Endothelial cell (in vitro differentiated cells): Measurements from ENCODE around the gene ADGRG3. TPM values are rescaled to one million over a fixed set of nuclear protein-coding genes. Genes with fewer than 3 reads are reported as not detected.
"Not testable (repeated sequence)": the region's sequence is repeated elsewhere in the genome, so short reads cannot be mapped to it uniquely, and the experiment has no call there.

Experiments
- DNase-seq: peaks from one replicate; pipeline ENCODE4 v3.0.0; 2021; ENCODE audit warnings: low spot score
- H3K27ac Mint-ChIP-seq: one replicate; pipeline ENCODE4 v1.8.0; 2021; ENCODE audit warnings: mixed read lengths, inconsistent platforms; ENCODE audit not compliant: unreplicated experiment
- H3K27me3 Mint-ChIP-seq: one replicate; pipeline ENCODE4 v1.8.0; 2021; ENCODE audit warnings: mild to moderate bottlenecking, moderate library complexity, mixed read lengths, inconsistent platforms; ENCODE audit not compliant: unreplicated experiment
- H3K36me3 Mint-ChIP-seq: one replicate; pipeline ENCODE4 v1.8.0; 2021; ENCODE audit warnings: mild to moderate bottlenecking, low read depth, mixed read lengths, inconsistent platforms; ENCODE audit not compliant: unreplicated experiment
- H3K4me1 Mint-ChIP-seq: one replicate; pipeline ENCODE4 v1.8.0; 2021; ENCODE audit warnings: mild to moderate bottlenecking, mixed read lengths, inconsistent platforms; ENCODE audit not compliant: unreplicated experiment
- H3K4me3 Mint-ChIP-seq: one replicate; pipeline ENCODE4 v1.8.0; 2021; ENCODE audit warnings: mild to moderate bottlenecking, mixed read lengths, inconsistent platforms; ENCODE audit not compliant: unreplicated experiment
- H3K9me3 Mint-ChIP-seq: one replicate; pipeline ENCODE4 v1.8.0; 2021; ENCODE audit warnings: mixed read lengths, inconsistent platforms; ENCODE audit not compliant: unreplicated experiment
- total RNA-seq: library from RNA; stranded (reverse); fragmentation: NEBNext Ultra II Directional; extraction: Animal tissue kit (Norgen Biotek cat#: 25700); gene quantifications from one replicate; pipeline ENCODE4 v1.2.1, GENCODE V29; 2021; ENCODE audit not compliant: unreplicated experiment
- TF ChIP-seq, protein P1 (sequence below): fragments of 200-600 bp; sonication (generic); IDR thresholded peaks from one replicate; pipeline ENCODE4 v1.5.0; 2021; ENCODE audit warnings: antibody characterized with exemption; ENCODE audit not compliant: unreplicated experiment

Gene ADGRG3
- total RNA-seq, 1 donor from 2014 or later: 0.31 TPM

DNA sequence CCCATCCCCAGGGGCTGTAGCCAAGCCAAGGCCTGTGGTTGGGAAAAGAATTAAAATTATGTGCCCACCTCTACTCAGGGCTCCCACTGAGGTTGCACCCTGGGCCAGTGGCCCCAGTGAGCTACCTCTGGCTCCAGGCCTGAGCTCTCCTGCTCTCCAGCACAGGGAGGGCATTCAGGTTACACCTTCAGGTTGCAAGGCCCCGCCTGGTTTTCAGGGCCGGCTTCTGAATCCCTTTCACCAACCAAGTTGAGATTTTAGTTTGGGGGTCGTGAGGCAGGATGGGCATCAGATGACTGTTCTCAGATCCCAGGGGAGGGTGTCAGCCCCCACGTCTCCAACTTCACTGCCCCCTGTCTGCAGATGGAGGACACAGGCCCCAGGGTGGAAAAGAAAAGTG lies 59.5 kb downstream of the ADGRG3 start:
- Mint-ChIP-seq H3K27me3 (peaks cover 1% of the 10 kb centered on the region), H3K27ac (no peak overlapping the region), H3K4me3 (no peak overlapping the region), H3K36me3 (no peaks in the 10 kb centered on the region), H3K4me1 (peaks cover 6% of the 10 kb centered on the region), H3K9me3 (no peaks in the 10 kb centered on the region)
- no peak for DNase-seq
- TF ChIP-seq, protein P1, sequence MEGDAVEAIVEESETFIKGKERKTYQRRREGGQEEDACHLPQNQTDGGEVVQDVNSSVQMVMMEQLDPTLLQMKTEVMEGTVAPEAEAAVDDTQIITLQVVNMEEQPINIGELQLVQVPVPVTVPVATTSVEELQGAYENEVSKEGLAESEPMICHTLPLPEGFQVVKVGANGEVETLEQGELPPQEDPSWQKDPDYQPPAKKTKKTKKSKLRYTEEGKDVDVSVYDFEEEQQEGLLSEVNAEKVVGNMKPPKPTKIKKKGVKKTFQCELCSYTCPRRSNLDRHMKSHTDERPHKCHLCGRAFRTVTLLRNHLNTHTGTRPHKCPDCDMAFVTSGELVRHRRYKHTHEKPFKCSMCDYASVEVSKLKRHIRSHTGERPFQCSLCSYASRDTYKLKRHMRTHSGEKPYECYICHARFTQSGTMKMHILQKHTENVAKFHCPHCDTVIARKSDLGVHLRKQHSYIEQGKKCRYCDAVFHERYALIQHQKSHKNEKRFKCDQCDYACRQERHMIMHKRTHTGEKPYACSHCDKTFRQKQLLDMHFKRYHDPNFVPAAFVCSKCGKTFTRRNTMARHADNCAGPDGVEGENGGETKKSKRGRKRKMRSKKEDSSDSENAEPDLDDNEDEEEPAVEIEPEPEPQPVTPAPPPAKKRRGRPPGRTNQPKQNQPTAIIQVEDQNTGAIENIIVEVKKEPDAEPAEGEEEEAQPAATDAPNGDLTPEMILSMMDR: no peak

DNA sequence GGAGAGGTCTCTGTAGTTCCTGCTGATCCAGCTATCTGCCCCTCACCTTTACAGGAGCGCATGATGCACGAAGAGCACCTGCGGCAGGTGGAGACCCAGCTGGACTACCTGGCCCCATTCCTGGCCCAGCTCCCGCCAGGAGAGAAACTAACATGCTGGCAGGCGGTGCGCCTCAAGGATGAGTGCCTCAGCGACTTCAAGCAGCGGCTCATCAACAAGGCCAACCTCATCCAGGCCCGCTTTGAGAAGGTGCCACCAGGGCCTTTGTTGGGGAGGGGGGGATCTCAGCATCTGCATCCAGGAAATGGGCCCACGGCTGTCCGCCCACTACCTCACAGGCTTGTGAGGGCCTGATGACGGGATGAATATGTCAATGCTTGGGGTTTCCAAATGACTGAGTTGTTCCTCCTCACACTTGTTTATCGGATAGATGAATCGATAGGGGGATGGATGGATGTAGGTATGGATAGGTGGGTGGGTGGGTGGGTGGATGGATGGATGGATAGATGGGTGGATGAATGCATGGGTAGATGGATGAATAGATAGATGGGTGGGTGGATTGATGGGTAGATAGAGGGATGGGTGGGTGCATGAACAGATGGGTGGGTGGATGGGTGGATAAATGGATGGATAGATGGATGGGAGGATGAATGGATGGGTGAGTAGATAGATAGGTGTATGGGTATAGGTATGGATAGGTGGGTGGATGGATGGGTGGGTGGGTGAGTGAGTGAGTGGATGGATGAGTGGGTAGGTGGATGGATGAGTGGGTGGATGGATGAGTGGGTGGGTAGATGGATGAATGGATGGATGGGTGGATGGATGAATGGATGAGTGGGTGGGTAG lies 60.5 kb downstream of the ADGRG3 start:
- Mint-ChIP-seq H3K4me3 (no peak overlapping the region), H3K9me3 (no peaks in the 10 kb centered on the region), H3K36me3 (no peaks in the 10 kb centered on the region), H3K27me3 (peaks cover 1% of the 10 kb centered on the region), H3K27ac (no peak overlapping the region), H3K4me1 (peaks cover 6% of the 10 kb centered on the region)
- DNase-seq: no peak
- TF ChIP-seq, protein P1: no peak

DNA sequence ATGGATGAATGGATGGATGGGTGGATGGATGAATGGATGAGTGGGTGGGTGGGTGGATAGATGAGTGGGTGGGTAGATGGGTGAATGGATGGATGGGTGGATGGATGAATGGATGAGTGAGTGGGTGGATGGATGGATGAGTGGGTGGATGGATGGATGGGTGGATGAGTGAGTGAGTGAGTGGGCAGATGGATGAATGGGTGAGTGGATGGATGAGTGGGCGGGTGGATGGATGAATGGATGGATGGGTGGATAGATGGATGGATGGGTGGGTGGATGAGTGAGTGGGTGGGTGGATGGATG lies 61.0 kb downstream of the ADGRG3 start:
- no peak overlapping the region for H3K4me3 Mint-ChIP-seq
- H3K4me1 Mint-ChIP-seq: peaks cover 6% of the 10 kb centered on the region
- no peaks in the 10 kb centered on the region for H3K27me3 Mint-ChIP-seq
- no peak overlapping the region for H3K27ac Mint-ChIP-seq
- no peaks in the 10 kb centered on the region for H3K9me3 Mint-ChIP-seq
- H3K36me3 Mint-ChIP-seq: no peaks in the 10 kb centered on the region
- TF ChIP-seq, protein P1: no peak
- DNase-seq: no peak

DNA sequence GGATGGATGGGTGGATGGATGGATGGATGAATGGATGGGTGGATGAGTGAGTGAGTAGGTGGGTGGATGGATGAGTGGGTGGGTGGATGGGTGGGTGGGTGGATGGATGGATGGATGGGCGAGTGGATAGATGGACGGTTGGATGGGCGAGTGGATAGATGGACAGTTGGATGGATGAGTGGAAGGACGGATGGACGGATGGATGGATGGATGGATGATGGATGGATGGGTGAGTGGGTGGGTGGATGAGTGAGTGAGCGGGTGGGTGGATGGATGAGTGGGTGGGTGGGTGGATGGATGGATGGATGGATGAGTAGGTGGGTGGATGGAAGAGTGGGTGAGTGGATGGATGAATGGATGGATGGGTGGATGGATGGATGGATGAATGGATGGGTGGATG lies 61.7 kb downstream of the ADGRG3 start:
- not testable (repeated sequence) for H3K4me3 Mint-ChIP-seq, H3K27me3 Mint-ChIP-seq, H3K9me3 Mint-ChIP-seq, DNase-seq, H3K27ac Mint-ChIP-seq, H3K36me3 Mint-ChIP-seq, H3K4me1 Mint-ChIP-seq

DNA sequence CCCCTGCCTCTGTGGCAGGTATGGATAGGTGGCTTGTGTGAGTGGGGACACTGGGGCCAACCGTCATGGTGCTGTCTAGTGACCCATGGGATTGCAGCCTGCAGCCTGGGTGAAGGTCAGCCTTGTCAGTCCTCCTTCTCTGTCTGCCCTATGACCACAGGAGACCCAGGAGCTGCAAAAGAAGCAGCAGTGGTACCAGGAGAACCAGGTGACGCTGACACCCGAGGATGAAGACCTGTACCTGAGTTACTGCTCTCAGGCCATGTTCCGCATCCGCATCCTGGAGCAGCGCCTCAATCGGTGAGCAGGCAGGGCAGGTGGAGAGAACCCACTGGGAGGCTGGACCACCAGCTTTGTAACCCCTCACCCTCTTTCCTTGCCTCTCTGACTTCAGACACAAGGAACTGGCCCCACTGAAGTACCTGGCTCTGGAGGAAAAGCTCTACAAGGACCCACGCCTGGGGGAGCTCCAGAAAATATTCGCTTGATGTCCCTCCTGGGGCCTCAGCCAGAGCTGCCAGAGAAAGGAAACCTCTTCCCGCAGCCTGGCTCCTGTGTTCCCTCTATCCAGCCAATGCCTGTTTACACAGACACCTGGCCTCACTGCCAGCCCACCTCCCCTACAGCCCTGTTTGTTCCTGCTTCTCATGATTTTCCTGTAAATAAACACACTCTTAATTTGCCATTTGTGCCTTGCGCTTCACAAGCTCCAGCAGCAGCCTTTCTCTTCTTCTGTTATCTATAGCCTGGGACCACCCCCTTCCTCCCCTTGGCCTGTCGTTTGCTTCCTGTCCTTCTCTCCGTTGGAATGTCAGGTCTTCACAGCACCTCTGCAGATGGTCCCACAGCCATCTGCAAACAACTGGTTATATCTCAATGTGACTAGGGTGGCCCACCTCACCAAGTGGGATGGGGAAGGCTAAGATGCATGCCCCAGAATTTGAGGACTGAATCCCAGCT lies 62.9 kb downstream of the ADGRG3 start:
- H3K4me3 Mint-ChIP-seq: no peak overlapping the region
- peak overlapping the region; percentile 9 for H3K27ac Mint-ChIP-seq
- no peaks in the 10 kb centered on the region for H3K36me3 Mint-ChIP-seq
- peaks cover 14% of the 10 kb centered on the region for H3K4me1 Mint-ChIP-seq
- H3K9me3 Mint-ChIP-seq: no peaks in the 10 kb centered on the region
- DNase-seq: no peak
- TF ChIP-seq, protein P1: no peak
- H3K27me3 Mint-ChIP-seq: peaks cover 11% of the 10 kb centered on the region
